Superior temporal gyrus (tissue), 1 donor: ENCODE data around the gene SDR39U1.

Source experiments
- DNase-seq: peaks from one replicate; pipeline ENCODE4 v3.0.0-alpha.2; 2016; ENCODE audit errors: extremely low spot score

The SDR39U1 gene

DNA sequence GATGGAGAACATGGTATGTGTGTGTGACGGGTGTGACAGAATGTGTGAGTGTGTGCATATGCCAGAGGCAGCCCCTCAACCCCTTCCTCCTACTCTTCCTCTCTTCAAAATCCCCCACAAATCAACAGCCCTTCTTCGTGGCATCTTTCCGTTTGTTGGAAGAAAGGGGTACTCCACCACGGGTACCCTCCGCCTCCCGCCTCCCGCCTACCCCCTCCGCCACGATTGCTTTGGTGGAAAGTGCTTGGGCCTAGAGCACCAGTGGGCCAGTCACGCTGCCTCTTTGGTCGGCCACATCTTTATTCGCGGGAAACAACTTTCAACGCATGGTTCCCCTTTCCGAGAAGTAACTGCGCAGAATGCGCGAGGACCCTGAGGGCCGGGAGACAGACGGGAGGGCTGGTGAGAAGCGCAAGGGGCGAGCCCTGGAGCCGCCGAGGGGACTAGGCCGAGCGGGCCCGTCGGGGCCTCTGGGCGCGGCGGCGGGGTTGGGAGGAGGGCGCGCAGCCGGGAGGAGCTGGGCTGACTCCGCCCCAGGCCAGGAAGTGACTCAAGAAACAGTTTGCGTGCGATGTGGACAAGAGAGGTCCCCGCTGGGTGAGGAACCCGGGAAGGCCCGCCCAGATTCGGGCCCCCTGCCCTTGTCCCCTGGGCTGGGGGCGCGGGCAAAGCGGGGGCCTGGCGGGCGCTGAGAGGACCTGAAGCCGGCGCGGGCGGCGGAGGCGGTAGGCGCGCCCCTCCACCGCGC lies 13.0 kb downstream of the SDR39U1 start, which contains the start of the genes CBLN3 and KHNYN:
CBLN3 (minus strand) TSS at position 274 of the 748 bp plus-strand sequence. CDS start 614 bp downstream, outside the sequence.
KHNYN (plus strand) TSS at position 560 of the 748 bp plus-strand sequence. CDS start 777 bp downstream, outside the sequence.
- DNase-seq: peak; percentile 76

DNA sequence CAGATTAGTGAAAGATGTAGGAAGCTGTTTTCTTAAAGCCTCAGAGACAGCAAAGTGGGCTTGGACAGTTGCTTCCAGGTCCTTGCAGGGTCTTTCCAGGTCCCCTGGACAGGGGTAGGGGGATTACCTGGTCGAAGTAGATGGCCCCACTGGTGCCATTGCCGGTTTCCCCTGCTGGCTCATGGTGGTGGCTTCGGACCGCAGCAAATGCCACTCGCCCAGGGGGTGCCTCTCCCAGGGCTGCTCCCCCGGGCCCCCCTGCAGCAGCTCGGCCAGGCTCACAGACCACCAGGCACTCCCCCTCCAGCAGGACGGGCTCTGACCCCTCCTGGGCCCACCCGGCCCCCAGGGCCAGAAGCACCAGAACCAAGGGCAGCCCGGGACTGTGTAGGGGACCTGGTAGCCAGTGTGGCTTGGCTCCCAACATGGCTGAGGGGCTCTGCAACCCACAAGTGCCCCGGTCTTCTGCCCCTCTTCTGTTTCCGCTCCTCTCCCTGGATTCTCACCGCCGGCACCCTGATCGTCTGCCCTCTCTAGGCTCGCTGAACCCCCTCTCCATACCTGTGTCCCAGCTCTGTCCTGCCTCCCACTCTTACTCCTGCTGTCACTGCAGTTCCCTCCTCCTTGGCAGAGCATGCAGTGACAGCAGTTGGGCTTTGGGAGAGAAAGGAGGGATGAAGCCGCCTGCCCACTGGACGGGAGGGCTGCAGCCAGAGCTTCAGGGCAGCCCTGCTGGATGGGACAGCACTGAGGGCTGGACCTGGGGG lies 13.8 kb downstream of the SDR39U1 start:
- DNase-seq: no peak

DNA sequence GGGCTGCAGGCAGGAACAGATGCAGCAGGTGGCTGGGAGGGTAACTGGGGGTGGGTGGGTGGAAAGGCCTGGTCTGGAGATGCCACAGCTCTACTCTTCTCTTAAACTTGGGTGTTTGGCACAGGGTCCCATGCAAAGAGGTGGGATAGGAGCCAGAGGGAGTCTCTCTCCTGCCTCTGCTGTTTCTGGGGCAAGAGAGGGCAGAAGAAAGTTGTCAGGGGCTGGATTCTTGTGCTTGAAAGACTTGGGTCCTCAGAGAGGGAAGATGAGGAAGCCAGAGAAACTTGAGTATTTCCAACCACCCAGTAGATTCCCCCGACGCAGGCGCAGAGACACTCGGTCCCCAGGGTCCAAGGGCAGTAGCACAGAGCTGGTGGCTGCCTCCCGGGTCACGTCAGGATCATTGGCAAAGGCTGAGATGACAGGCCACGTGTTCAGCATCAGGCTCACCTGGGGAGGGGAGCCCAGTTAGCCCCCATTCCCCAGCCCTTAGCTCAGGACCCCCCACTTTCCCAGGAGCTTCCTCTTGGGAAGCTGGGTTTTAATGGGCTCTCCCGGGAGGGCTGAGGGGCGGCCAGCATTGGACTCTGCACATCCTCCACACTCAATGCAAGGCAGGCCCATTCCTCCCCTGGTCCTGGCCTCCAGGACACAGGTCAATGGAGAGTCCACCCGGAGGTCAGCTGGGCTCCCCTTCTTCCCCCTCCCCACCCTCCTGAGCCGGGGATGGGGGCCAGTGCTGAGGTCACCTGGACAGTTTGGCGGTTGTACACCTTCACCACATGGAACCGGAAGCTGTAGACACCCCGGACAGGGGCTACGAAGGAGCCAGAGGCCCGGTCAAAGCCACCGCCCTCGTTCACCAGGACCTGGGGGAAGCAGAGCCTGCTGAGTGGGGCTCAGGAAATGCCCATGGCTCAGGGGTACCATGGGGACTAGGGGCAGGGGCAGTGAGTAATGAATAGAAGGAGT lies 14.8 kb downstream of the SDR39U1 start:
- no peak for DNase-seq

DNA sequence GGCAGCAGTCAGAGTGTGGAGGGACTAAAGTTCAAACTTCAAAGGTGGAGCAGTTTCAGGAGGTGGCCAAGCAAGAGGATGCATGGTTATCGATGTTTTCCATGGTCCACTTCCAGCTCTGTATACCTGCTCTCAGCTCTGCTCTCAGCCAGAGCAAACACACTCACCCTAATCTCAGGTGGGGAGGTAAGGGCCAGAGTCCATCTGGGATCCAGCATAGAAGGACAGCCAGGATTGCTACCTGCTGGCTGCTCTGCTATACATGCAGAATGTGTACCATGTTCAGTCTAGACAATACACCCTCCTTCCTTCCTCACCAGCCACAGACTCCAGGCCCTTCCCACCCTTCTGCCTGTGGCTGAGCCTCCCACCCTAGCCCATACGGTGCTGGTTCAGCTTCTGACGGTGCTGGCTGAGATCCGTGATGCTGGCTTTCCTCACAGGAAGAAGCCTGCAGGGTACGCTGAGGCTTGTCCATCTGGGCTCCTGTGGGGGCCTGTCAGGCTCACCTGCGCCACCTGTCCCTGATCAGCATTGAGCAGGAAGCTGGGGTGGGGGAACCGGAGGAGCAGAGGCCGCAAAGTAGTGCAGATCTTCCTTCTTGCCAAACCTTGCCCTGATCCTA lies 15.6 kb downstream of the SDR39U1 start:
- DNase-seq: no peak

DNA sequence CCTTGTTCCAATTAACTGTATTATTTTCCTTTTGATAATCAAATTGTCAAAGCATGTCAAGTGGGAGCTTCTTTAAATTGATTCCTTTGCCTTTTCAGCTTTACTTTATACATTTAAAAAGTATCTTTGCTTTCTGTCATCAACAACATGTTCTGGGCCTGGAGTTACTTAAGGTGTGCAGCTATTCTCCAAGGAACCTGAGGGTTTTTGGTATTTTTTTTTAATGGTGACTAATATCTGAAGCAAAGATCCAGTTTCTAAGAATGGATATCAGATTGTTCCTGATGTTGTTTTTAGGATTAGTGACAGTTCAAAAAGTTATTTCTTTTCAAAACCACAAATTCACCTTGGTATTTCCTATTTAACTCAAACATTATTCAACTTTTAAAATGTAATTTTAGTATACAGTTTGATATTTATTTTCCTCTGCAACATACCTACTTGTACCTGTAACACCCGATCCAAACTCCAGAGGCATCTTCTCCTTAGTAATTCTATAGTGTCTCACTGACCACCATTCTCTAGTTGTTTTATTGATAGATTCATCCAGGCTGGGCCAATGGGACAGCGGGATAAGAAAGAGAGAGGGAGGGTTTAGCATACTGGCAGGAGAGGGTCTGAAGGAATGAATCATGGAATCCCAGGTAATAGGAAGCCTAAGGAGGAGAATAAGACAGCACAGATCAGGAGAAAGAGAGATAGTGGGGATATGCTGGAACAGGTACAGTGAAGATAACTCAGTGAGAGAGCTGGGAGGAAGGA lies 16.2 kb downstream of the SDR39U1 start:
- DNase-seq: no peak

DNA sequence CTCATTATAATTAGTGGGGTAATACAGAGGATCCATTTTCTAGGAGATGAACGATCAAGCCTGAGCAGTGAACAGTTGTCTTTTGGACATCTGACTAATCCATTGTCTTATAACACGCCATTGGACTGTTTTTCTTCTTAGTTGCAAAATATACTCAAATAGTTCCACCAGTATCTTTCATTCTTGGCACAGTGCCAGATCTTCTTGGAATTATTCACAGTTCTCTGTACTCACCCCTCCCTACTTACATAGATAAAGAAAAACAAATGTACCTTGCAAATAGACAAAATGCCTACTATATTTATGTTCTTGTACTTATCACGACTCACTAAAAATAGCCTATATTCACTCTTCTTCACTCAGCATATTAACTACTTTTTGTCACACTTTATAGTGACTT lies 16.9 kb downstream of the SDR39U1 start:
- DNase-seq: no peak

DNA sequence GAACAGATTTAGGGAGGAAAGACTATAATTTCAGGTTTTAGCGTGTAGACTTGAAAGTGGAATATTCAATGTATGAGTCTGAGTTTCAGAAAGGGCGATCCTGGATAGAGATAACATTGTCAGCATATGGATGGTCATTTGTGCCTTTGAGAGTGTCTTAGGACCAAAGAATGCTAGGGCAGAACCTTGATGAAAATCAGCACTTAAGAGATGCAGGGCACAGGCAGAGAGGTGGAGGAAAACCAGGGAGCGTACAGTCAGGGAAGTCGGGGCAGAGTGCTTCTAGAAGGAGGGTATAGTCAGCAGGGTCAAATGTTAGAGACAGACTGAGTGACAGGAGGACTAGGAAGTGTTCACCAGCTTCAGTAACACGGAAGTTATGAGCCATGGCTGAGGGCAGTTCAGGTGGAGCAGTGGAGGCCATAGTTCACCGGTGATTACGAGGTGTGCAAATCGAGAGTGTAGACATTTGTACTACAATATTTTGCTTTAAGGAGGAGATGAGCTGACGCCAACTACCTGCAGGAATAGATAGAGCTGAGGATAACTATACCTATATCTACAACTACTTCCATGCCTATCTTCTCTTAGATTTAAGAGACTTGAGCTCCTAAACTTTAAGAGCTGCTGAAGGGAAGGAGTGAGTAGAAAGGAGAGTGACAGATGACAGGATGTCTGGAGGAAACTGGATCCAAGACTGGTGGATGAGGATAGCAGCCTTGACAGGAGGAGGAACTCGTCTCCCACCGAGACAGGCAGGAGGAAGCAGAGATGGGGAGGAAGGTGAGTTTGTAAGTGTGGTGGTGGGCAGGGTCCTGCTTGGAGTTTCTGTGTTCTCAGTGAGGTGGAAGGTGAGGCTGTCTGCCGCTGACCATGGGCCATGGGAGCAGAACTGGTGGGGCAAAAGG lies 19.6 kb downstream of the SDR39U1 start:
- no peak for DNase-seq

DNA sequence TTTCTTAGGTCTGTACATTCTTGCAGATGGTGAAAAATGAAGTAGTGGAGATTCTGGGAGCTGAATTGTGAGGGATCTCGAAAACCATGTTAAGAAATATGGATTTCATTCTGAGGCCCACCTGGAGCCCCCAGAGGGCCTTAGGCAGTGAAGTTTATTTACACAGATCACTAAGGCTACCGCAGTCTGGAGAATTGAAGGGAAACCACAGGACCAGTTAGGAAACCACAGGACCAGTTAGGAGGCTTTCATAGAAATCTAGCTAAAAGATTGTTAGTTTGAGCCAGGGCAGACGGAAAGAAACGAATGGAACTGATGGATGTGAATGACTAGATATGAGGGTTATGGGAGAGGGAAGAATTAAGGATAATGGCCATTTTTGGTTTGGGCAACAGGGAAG lies 20.3 kb downstream of the SDR39U1 start:
- DNase-seq: no peak

DNA sequence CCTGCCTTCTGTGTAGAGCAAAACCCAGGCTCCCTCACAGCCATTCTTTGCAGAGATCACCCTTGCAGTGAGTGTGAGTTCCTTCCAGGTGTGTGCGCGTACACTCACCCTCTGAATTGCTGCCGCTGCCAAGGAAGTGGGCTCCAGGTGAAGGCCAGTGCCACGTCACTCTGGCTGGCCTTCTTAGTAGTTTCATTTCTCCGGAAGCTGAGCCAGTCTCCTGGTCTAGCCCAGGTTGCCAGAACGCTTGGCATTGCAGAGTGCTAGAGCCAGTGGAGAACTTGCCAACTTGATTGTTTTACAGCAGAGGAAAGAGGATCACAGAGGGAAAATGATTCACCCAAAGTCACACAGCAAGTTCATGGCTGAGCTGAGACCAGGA lies 24.1 kb downstream of the SDR39U1 start:
- DNase-seq: no peak

DNA sequence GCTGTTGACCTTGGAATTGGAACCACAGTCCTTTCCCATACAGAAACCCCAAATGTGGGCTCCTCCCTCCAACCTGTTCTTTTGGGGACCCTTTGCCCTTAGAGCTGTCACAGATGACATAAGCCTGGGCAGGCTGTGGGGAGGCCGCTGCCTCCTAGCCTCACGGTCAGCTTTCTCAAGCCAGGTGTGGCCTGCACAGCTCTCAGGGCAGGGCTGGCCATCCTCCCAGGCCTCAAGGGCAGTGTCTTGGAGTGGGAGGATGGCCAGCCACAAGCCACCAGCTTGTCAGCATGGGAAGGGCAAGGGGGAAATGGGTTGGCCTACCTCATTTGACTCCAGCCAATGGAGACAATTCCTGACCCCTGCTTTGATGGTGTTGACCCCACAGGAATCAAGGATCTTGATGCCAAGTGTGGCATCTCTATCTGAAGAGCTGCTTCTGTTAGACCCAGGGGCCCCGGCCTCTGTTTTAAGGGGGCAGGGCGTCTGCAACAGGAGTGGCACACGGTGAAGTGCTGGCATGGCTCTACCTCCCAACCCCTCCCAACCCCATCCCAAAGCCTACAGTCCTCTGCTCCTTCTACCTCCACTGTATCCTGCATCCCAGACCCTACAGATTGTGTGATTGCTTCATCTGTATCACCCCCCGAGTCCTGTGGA lies 24.6 kb downstream of the SDR39U1 start:
- DNase-seq: no peak

DNA sequence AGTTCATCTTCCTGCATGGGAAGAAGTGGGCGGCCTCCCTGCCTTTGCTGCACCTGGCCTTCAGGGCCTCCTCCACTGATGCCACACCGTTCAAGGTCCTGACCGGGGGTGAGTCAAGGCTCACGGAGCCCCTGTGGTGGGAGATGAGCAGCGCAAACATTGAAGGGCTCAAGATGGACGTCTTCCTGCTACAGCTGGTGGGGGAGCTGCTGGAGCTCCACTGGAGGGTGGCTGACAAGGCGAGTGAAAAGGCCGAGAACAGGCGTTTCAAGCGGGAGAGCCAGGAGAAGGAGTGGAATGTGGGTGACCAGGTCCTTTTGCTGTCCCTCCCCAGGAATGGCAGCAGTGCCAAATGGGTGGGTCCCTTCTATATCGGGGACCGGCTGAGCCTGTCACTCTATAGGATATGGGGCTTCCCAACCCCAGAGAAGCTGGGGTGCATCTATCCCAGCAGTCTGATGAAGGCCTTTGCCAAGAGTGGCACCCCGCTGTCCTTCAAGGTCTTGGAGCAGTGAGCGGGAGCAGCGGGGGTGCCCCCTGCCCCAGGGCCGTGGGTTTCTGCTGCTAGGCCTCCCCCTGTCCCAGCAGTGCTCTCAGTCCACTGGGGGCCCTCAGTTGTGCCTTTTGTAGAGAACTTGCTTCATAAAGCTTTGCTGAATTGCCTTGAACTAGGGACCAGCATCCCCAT lies 25.5 kb downstream of the SDR39U1 start:
- no peak for DNase-seq

DNA sequence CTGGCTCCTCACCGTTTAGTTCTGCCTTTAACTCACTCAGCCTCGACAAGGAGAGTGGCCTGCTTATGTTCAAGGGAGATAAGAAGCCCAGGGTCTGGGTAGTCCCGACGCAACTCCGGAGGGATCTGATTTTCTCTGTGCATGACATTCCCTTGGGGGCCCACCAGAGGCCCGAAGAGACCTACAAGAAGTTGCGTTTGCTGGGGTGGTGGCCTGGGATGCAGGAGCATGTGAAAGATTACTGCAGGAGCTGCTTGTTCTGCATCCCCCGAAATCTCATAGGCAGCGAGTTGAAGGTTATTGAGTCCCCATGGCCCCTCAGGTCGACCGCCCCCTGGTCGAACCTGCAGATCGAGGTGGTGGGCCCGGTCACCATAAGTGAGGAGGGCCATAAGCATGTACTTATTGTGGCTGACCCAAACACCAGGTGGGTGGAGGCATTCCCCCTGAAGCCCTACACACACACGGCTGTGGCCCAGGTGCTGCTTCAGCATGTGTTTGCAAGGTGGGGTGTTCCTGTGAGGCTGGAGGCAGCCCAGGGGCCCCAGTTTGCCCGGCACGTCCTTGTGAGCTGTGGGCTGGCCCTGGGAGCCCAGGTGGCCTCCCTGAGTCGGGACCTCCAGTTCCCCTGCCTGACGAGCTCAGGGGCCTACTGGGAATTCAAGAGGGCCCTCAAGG lies 26.2 kb downstream of the SDR39U1 start:
- DNase-seq: no peak

DNA sequence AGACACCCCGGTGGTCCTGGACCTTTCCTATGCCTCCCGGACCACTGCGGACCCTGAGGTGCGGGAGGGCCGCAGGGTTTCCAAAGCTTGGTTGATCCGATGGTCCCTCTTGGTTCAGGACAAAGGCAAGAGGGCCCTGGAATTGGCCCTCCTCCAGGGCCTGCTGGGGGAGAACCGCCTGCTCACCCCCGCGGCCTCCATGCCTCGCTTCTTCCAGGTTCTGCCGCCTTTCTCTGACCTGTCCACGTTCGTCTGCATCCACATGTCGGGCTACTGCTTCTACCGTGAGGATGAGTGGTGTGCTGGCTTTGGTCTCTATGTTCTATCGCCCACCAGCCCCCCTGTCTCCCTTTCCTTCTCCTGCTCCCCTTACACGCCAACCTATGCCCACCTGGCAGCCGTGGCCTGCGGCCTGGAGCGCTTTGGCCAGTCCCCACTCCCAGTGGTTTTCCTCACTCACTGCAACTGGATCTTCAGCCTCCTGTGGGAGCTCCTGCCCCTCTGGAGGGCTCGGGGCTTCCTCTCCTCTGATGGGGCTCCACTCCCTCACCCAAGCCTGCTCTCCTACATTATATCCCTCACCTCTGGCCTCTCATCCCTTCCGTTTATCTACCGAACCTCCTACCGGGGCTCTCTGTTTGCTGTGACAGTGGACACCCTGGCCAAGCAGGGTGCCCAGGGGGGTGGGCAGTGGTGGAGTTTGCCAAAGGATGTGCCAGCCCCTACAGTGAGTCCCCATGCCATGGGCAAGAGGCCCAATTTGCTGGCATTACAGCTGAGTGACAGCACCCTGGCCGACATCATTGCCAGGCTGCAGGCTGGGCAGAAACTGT lies 26.9 kb downstream of the SDR39U1 start:
- DNase-seq: no peak

DNA sequence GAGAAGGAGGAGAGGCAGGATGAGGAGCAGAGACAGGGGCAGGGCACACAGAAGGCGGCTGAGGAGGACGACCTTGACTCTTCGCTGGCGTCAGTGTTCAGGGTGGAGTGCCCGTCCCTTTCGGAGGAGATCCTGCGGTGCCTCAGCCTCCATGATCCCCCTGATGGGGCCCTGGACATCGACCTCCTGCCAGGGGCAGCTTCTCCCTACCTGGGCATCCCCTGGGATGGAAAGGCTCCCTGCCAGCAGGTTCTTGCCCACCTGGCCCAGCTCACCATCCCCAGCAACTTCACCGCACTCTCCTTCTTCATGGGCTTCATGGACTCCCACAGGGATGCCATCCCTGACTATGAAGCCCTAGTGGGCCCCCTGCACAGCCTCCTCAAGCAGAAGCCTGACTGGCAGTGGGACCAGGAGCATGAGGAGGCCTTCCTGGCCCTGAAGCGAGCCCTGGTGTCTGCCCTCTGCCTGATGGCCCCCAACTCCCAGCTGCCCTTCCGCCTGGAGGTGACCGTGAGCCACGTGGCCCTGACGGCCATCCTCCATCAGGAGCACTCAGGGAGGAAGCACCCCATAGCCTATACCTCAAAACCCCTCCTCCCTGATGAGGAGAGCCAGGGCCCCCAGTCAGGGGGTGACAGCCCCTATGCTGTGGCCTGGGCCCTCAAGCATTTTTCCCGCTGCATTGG lies 27.7 kb downstream of the SDR39U1 start:
- no peak for DNase-seq

DNA sequence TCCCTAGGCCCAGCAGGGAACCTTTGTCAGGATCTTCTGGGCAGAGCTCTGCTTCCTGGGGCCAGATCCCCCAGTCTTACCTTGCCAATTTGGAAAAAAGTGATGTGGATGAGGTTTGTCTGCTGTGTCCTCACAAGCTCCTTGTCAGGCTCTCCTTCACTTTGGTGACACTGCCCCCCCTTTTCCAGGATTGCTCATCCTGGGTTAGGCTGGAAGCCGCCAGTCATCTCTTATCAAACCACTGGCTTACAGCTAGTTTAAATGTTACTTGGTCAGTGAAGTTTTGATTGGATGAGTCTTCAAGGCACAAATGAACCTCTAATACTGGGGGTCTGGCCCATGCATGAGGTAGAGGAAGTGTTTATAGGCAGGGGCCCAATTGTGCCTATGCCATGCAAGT lies 28.5 kb downstream of the SDR39U1 start:
- no peak for DNase-seq
